Epithelial cell of prostate (primary cell): ENCODE data around the gene MRPL55.
"Not testable (repeated sequence)": the region's sequence is repeated elsewhere in the genome, so short reads cannot be mapped to it uniquely, and the experiment has no call there.

Experiments
- DNase-seq: peaks from one replicate; pipeline ENCODE4 v3.0.0-alpha.2; 2011; ENCODE audit warnings: low read depth, low spot score
- H3K27ac ChIP-seq: fragments of 450-650 bp; 2 replicates; pipeline ENCODE4 v1.5.1; 2017; ENCODE audit warnings: mild to moderate bottlenecking

MRPL55 gene

DNA sequence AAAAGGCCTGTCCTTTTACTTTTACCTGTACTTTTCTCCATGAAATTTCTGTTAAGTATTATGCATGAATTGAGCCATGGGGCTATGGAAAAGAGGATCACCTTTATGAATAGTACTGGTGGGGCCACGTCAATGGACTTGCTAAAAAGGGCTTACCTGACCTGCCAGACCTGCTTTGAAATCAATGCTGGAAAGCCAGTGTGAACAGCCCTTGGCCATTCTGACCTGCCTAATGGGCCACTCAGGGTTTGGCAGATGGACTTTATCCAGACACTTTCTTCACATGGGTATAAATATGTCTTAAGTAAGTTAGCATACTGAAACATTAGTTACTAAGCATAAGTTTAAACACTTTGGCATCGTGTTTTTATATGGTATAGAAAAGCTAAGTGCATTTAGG is 22.7 kb upstream of the MRPL55 start:
- peak overlapping the region; percentile 75 for H3K27ac ChIP-seq
- DNase-seq = no peak

DNA sequence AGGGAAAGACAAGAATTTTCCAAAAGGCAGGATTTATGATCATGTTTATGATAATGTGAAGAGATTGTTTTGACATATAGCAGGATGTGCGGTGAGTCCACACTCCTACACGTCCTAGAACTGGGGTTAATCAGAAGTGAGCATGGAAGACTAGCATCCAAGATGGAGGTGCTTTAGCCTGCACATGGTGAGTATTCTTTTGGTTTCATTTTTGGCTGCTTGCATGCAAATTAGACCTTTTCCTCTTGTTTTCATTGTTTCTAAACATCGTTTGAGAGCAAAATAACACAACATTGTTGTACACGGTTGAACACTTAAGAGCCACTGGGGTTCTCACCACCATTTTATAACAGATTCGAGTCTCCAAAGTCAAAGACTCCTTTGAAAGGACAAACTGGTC is 16.1 kb upstream of the MRPL55 start:
- DNase-seq = no peak
- H3K27ac ChIP-seq = no peak overlapping the region

DNA sequence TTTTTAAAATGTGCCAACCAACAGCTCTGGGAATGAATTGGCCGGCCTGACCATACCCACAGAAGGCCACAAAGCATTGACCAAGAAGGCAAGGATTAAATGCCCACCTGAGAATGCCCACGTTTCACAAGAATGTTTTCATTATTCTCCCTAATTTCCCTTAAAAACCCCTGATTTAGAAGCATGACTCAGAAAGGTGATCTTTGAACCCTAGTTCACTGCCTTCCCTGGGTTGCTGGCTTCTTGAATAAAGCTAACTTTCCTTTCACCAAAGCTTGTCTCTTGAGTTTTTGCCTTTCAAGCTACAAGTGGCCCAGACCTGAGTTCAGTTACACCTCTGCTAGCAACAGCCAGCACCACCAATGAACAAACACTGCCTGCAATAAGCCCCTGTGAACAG is 14.4 kb upstream of the MRPL55 start:
- H3K27ac ChIP-seq = no peak overlapping the region
- DNase-seq = no peak

DNA sequence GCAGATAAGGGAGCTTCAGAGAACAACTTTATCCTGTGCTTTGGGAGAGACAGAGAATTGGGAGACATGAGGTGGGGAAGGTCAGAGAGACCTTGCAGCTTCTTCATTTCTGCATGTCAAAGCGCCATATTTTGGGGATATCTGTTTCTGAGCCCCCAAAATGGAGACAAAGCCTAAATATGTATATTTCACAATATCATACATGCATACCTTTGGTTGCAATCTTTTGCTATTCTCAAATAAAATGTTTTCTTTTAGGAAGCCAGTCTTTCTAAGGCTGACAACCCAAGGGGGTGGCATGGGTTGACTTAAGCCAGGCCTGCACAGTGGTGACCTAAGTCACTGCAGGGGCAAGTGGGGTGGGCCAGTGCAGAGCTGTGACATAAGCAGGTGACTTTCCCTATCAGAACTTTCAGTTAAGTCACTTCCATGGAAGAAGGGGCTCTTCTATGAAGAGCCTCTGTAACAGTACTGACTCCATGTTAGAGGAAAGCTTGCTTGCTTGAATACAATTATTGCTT is 13.9 kb upstream of the MRPL55 start:
- H3K27ac ChIP-seq = no peak overlapping the region
- no peak for DNase-seq

DNA sequence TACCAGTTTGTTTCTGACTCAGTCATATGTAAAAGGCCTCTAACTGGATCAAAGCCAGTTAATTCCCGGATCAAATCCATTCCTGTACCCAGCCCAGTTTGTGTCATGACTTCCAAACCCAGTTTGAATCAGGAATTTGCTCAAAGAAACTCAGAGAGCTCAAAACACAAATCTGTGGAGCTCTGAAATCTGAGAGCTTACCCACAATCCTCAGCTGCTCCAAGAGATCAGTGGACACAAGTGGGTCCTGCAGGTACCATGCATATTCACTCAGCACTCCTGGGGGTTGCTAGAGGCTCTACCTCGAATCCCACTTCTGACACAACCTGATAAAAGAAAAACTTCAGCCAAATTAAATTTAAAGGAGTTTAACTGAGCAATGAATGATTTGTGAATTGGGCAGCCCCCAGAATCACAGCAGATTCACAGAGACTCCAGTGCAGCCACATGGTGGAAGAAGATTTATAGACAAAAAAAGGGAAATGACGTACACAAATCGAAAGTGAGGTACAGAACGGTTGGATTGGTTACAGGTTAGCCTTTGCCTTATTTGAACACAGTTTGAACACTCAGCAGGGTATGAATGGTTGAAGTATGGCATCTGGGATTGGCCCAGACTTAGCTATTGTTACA is 11.9 kb upstream of the MRPL55 start:
- no peak for DNase-seq
- peak overlapping the region; percentile 63 for H3K27ac ChIP-seq

DNA sequence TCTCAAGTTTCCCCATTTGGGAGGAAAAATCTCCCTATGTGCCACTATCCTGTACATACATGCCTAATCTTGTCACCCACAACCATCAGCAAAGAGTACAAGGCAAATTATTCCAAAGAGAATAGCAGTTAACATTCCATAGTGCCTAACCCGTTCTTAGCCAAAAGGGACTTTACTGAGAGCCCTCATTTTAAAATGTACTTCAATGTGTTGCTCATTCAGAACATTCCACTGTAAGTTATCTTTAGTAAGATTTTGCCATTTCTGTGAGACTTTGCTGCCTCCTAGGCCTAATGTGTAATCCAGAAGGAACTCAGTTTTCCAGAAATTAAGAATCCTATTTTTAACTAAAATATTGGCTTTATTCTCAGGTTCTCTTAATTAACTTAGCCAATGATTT is 11.3 kb upstream of the MRPL55 start:
- H3K27ac ChIP-seq = peak overlapping the region; percentile 63
- DNase-seq = no peak

DNA sequence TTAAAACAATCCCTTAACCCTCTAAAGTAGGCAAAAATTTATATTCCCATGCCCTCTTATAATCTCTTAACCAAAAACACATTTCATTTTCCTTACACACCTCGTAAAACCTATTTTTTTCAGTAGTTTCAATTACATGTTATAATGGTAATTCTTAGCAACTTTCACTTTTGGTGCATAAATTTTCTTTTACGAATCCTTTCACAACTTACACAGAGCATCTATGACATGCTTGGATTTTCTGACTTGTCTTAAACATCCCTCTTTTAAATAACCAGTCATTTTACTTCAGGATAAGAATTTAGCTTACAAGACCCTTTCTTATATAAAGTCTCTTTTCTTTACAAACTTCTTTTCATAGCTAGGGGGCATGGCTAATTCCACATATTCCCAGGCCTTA is 8.9 kb upstream of the MRPL55 start:
- H3K27ac ChIP-seq = no peak overlapping the region
- no peak for DNase-seq

DNA sequence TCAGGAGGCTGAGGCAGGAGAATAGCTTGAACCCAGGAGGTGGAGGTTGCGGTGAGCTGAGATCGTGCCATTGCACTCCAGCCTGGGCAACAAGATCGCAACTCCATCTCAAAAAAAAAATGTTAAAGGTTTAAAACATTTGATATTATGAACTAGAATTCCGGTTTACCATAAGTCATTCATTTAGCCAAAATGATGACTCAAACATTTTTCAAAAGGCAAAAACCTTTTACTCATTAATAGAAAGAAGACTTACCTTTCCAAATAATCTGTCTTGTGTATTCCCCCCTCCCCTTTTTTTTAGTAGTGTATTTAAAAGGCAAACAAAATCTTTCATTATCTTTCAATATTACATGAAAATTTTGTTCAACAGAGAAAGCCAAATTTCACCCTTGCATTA is 8.2 kb upstream of the MRPL55 start:
- H3K27ac ChIP-seq = no peak overlapping the region
- no peak for DNase-seq

DNA sequence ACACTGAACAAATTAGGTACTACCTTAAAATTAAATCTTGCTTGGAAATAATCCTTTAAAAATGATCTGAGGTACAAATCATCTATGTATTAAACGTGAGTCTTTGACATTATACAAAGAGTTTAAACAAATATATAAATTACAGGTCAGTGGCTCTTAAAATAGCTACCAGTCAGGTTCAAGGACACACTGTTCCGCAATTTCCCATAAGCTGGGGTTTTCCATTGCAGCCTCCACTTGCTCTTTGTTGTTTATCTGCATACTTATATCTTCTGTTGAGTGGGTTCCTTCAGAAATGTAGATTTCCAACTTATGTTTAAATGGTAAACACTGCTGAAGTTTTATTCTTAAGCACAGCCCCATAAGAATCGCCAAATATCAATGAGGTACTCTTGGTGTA is 5.7 kb upstream of the MRPL55 start:
- no peak overlapping the region for H3K27ac ChIP-seq
- no peak for DNase-seq

DNA sequence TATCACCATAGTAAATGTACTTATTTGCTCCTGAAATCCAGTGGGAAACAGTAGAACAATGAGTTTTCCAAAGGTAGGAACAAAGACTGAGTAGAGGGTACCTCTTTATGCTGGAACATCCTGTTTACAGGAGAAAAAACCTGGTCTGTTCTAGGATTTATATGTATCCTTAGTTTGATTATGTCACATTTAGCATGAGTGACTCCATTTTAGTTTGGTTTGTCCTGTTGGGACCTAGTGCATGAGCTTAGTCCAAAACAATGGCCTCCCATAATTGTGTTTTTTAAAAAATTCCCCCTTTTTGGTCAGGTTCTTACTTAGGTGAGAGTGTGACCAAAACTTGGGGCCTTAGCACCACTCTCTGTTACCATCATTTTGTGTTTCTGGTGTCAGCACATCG is 3.5 kb upstream of the MRPL55 start:
- no peak for DNase-seq
- no peak overlapping the region for H3K27ac ChIP-seq

DNA sequence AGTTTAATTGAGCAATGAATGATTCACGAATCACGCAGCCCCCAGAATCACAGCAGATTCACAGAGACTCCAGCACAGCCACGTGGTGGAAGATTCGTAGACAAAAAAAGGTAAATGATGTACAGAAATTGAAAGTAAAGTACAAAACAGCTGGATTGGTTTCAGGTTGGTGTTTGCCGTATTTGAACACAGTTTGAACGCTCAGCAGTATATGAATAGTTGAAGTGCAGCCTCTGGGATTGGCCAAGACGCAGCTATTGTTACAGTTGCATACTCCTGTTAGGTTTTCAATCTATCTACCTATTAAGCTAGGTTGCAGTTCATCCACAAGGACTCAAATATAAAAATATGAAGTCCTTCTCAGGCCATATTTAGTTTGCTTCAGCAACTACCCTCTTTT is 3.1 kb upstream of the MRPL55 start:
- no peak for DNase-seq

DNA sequence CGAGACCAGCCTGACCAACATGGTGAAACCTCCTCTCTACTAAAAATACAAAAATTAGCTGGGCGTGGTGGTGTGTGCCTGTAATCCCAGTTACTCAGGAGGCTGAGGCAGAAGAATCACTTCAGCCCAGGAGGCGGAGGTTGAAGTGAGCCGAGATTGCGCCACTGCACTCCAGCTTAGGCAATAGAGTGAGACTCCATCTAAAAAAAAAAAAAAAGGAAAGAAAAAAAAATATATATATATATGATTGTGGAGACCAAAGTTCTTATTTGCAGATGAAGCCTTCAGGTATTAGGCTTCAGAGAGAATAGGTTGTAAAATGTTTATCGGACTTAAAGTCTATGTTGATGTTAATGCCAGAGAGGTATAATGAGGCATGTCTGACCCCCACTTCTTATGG is 2.2 kb upstream of the MRPL55 start:
- not testable (repeated sequence) for H3K27ac ChIP-seq, DNase-seq

More for the DNA sequence above, 3.1 kb upstream of the MRPL55 start:
- H3K27ac ChIP-seq = no peak overlapping the region

DNA sequence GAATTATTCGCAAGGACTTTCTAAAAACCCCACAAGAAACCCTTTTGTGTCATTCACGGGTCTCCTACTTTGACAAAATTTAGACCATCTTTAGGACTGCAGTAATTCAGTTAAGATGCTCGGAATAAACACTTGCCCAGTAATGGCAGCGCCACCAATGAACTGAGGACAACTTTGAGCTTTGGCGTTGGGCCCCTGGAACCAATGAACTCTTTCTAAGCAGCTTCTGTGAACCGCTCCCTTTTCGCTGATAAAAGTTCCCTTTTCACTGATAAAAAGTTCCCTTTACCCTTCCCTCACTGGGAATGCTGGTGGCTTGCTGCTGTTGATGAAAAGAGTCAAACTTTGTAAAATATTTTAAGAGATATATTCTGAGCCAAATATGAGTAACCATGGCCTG is 1.5 kb upstream of the MRPL55 start:
- peak overlapping the region; percentile 59 for H3K27ac ChIP-seq
- DNase-seq = no peak

DNA sequence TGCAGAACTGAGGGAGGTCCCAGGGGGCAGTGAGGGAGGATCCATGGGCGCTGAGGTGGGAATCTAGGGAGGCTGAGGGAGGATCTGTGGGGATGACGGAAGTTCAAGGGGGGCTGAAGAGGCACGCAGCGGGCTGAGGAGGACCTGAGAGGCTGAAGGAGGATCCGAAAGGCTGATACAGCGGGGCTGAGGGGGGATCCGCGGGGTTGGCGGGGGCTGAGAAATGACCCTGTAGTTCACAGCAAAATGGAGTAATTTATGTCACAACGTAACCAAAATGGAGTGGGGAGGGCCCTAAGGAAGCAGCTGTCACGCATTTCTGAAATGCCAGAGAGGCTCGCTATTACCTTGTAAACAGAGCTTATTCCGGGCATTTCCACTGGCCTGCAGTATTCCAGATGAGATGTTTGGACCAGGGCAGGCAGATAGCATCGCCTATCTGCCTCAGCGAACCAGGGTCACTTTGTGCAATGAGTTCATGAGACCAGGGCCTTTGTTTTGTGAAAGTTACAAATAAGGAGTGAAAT is 926 bp upstream of the MRPL55 start:
- DNase-seq = no peak
- H3K27ac ChIP-seq = peak overlapping the region; percentile 59

DNA sequence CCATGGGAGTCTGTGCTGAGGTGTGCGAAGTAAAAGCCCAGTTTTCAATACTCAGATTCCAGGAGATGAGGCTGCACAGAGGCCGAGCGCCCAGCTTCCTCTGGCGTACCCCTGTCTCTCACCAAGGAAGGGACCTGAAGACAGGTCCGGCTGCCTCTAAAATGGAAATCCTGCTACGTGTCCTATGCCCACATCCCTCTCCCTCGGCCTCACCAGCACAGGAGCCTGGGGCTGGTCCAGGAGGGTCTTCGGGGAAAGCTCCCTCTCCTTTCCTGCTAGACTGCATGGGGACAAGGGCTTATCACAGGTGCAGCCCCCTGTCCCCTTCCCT is 392 bp downstream of the MRPL55 start:
- no peak for DNase-seq
- H3K27ac ChIP-seq = peak overlapping the region; percentile 59

DNA sequence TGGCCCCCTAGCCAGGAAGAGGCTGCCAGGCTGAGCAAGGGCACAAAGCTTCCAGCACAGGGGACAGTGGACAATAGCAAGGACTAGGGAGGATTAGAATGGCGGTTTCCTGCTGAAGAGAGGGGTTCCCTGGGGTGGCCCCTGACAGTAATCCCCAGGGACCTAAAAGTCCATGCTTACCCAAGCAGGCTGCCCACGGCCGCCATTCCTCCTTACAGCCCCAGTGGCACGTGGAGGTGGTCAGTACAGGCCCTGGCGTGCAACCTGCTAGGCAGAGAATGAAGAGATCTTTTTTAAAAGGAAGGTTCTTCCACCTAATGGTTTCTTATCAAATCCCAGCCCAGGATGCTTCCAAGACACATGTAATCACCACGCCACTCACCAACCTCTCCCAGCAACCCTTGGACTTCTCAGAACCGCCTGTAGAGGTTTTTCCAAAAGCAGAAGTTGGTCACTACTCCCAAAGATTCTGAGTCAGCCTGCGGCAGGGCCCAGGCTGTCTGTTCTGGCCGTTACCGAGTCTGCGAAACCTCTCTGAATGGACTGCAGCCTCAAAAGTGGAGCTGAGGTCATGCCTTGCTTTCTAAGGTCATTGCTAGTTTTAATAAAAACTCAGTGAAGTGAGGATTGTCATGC is 926 bp downstream of the MRPL55 start:
- DNase-seq = no peak
- H3K27ac ChIP-seq = no peak overlapping the region

DNA sequence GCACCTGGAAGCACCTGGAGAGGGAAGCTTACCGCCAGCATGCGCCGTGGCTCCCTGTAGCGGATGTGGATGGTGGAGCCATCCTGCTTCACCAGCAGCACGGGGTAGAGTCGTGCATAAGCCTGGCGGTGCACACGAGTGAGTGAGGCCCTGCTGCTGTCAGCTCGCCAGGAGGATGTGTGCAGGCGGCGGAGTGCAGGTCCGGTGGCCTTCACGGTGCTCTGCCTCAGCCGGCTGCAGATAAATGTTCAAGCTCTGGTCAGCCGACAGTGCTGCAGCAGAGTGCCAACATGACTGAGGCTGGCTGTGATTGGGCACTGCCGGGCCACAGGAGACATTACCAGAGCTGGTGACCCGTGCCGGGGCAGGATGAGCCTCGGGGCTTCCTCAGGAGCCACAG is 1.5 kb downstream of the MRPL55 start:
- H3K27ac ChIP-seq = no peak overlapping the region
- no peak for DNase-seq

DNA sequence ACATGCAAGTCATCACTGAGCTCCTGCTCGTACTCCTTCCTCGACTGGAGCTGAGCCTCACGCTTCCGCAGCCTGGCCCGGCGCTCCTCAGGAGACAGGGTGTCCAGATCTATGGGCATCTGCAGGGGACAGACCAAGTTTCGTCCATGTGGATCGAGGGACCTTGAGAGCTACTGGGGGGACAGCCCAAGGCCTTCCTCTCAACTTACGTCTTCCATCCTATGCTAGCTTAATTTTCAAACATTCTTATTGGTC is 2.4 kb downstream of the MRPL55 start:
- H3K27ac ChIP-seq = no peak overlapping the region
- DNase-seq = no peak

DNA sequence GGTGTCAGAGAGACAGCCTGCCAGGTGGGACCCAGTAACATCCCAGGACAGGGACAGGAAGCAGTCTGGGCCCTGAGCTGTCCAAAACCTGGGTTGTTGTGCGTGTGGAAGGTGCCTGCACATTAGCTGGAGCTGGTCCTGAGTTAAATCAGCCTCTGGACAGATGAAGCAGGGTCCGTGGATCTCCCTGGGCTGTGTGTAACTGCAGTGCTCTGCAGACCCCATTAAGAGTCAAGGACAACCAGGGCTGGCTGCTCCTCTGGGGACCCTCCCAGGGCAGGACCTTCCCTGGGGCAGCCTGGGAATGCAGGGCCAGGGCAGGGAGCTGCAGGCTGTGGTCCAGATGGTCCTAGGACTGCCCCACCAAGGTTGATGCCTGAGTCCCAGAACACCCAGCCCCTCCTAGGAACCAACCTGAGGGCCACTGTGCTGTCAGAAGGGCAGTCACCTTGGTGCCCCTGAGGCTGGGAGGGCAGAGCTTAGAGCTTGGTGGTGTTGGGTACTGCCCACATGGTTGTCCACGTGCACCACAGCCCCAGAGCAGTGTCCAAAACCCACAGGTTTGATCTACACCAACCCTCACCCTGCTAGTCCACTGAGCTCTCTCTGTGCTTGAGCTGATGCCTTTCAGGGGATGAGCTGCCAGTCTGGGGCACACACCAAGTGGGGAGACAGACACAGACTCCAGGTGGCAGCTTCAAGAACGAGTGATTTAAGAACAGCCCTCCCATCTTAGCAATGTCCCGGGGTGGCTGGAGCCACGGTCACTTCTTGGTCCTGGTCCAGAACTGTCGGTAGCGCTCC is 2.9 kb downstream of the MRPL55 start:
- no peak overlapping the region for H3K27ac ChIP-seq
- DNase-seq = no peak

DNA sequence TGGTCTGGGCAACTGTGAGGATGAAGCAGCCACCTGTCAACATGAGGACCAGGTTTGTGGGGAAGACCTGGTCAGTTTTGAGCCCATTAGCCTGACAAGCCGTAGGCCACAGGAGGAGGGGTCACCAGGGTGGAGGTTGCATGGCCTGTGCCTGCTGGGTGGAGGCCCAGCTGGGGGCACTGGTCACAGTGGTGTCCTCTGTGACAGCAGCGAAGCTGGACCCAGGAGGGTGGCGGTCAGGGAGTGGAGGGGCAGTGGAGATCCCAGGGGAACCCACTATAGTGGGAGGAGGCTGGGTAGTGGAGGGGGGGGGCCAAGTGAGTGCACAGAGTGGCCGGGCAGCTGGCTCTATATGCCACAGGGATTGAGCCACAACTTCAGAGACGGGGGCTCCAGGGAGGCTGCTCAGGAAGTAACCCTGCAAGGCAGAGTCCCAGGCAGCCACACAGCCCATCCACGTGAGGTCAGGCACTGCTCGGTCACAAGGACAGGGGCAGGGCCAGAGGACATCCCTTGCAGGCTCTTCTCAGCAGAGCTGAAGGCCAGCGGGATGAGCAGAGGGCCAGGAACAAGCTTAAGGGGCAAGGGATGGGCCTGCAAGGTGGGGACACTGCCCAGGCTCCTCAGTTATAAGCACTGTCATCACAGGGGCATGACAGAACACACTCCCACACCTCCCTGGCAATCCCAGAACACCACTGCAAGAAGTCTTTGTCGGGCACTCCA is 3.7 kb downstream of the MRPL55 start:
- H3K27ac ChIP-seq = no peak overlapping the region
- DNase-seq = no peak
